Measurements from ENCODE around the gene IQUB.

Gene IQUB

DNA sequence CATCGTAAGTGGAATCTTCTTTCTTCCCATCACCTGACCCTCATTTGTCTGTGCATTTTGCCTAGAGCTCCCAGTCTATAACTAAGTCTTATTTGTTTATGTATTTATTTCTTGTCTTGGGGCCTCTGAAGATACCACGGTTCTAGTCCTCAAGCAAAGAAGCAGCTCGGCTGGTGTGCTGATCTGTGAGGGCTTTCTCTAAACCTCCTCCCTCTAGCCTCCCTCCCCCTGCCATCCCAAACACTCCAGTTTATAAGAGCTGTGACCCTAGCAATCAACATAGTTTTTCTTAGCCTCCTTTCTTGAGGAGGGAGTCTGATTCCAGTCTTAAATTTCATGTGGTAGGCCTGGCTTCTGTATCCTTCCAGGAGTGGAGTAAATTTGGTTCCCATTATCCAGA lies 38.9 kb upstream of the IQUB start:
- H3K27me3 ChIP-seq (ENCODE audit: insufficient read depth, poor library complexity, severe bottlenecking) = no peaks in the 10 kb centered on the region
- TF ChIP-seq, protein P1, sequence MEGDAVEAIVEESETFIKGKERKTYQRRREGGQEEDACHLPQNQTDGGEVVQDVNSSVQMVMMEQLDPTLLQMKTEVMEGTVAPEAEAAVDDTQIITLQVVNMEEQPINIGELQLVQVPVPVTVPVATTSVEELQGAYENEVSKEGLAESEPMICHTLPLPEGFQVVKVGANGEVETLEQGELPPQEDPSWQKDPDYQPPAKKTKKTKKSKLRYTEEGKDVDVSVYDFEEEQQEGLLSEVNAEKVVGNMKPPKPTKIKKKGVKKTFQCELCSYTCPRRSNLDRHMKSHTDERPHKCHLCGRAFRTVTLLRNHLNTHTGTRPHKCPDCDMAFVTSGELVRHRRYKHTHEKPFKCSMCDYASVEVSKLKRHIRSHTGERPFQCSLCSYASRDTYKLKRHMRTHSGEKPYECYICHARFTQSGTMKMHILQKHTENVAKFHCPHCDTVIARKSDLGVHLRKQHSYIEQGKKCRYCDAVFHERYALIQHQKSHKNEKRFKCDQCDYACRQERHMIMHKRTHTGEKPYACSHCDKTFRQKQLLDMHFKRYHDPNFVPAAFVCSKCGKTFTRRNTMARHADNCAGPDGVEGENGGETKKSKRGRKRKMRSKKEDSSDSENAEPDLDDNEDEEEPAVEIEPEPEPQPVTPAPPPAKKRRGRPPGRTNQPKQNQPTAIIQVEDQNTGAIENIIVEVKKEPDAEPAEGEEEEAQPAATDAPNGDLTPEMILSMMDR (IDR thresholded peaks at IDR 0.05; ENCODE audit: insufficient read depth, low read length) = no peak
- no peak for TF ChIP-seq POLR2AphosphoS5 (IDR thresholded peaks at IDR 0.05; ENCODE audit: low read depth)
- TF ChIP-seq SPI1 (IDR thresholded peaks at IDR 0.05; ENCODE audit: borderline replicate concordance, low read depth) = no peak
- TF ChIP-seq, protein P2, sequence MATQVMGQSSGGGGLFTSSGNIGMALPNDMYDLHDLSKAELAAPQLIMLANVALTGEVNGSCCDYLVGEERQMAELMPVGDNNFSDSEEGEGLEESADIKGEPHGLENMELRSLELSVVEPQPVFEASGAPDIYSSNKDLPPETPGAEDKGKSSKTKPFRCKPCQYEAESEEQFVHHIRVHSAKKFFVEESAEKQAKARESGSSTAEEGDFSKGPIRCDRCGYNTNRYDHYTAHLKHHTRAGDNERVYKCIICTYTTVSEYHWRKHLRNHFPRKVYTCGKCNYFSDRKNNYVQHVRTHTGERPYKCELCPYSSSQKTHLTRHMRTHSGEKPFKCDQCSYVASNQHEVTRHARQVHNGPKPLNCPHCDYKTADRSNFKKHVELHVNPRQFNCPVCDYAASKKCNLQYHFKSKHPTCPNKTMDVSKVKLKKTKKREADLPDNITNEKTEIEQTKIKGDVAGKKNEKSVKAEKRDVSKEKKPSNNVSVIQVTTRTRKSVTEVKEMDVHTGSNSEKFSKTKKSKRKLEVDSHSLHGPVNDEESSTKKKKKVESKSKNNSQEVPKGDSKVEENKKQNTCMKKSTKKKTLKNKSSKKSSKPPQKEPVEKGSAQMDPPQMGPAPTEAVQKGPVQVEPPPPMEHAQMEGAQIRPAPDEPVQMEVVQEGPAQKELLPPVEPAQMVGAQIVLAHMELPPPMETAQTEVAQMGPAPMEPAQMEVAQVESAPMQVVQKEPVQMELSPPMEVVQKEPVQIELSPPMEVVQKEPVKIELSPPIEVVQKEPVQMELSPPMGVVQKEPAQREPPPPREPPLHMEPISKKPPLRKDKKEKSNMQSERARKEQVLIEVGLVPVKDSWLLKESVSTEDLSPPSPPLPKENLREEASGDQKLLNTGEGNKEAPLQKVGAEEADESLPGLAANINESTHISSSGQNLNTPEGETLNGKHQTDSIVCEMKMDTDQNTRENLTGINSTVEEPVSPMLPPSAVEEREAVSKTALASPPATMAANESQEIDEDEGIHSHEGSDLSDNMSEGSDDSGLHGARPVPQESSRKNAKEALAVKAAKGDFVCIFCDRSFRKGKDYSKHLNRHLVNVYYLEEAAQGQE (IDR thresholded peaks at IDR 0.05; ENCODE audit: insufficient replicate concordance, low read depth) = no peak
- no peak for TF ChIP-seq GABPA (IDR thresholded peaks at IDR 0.05; ENCODE audit: low read depth)
- DNase-seq (ENCODE audit: low read depth in 1 of 2, low spot score in 1 of 2) = no peak
- no peak overlapping the region for H3K27ac ChIP-seq (replicated peaks)
- H3K4me3 ChIP-seq (replicated peaks; ENCODE audit: insufficient read depth, low read length) = no peak overlapping the region

DNA sequence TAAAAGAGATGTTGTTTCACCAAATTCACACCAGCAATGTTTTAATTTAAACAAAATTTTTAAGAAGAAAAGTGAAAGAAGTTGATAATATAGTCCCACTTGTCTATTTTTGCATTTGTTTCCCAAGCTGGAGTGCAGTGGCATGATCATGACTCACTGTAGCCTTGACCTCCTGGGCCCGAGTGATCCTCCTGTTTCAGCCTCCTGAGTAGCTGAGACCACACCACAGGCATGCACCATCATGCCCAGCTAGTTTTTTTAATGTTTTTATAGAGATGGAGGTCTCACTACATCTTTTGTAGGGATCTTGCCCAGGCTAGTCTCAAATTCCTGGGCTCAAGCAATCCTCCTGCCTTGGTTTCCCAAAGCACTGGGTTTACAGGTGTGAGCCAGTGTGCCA lies 37.3 kb upstream of the IQUB start:
- TF ChIP-seq SPI1 (IDR thresholded peaks at IDR 0.05; ENCODE audit: borderline replicate concordance, low read depth) (no peak), POLR2AphosphoS5 (IDR thresholded peaks at IDR 0.05; ENCODE audit: low read depth) (no peak), GABPA (IDR thresholded peaks at IDR 0.05; ENCODE audit: low read depth) (no peak)
- TF ChIP-seq, protein P1 (IDR thresholded peaks at IDR 0.05; ENCODE audit: insufficient read depth, low read length) = no peak
- TF ChIP-seq, protein P2 (IDR thresholded peaks at IDR 0.05; ENCODE audit: insufficient replicate concordance, low read depth) = no peak
- H3K27ac ChIP-seq (replicated peaks) = no peak overlapping the region
- no peak overlapping the region for H3K4me3 ChIP-seq (replicated peaks; ENCODE audit: insufficient read depth, low read length)
- DNase-seq (ENCODE audit: low read depth in 1 of 2, low spot score in 1 of 2) = no peak
- H3K27me3 ChIP-seq (ENCODE audit: insufficient read depth, poor library complexity, severe bottlenecking) = no peaks in the 10 kb centered on the region

DNA sequence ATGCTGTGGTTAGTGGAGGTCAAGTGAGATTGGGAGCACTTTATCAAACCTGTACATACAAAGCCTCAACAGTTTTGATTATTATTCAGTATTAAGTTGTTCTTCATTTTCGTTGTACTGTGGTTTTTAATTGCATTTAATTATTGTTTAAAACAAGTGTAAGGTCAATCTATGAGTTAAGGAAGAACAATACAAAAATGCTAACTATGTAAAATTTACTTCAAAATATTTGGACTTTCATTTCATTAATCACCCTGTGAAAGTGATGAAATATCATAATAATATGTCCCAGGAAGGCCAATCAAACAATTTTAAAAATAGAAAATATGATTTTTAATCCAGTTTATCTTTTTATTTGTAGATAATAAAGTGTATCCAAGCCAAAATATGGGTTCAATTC lies 36.8 kb upstream of the IQUB start:
- Histone ChIP-seq H3K27ac (replicated peaks) (no peak overlapping the region), H3K27me3 (ENCODE audit: insufficient read depth, poor library complexity, severe bottlenecking) (no peaks in the 10 kb centered on the region), H3K4me3 (replicated peaks; ENCODE audit: insufficient read depth, low read length) (no peak overlapping the region)
- DNase-seq (ENCODE audit: low read depth in 1 of 2, low spot score in 1 of 2) = no peak
- TF ChIP-seq SPI1 (IDR thresholded peaks at IDR 0.05; ENCODE audit: borderline replicate concordance, low read depth) (no peak), GABPA (IDR thresholded peaks at IDR 0.05; ENCODE audit: low read depth) (no peak), POLR2AphosphoS5 (IDR thresholded peaks at IDR 0.05; ENCODE audit: low read depth) (no peak)
- TF ChIP-seq, protein P1 (IDR thresholded peaks at IDR 0.05; ENCODE audit: insufficient read depth, low read length) = no peak
- TF ChIP-seq, protein P2 (IDR thresholded peaks at IDR 0.05; ENCODE audit: insufficient replicate concordance, low read depth) = no peak

Measured in HL-60 (cell line).